Cardiac atrium fibroblast (primary cell): ENCODE results near the gene GOLGA8M. TPM values are rescaled to one million over a fixed set of nuclear protein-coding genes. Genes with fewer than 3 reads are reported as not detected.

ENCODE experiments used
- total RNA-seq: library from RNA; depleted of rRNA; stranded (reverse); fragments of >200 nt; gene quantifications from 2 replicates; pipeline ENCODE4 v1.2.3, GENCODE V29; 2015

Gene GOLGA8M, protein sequence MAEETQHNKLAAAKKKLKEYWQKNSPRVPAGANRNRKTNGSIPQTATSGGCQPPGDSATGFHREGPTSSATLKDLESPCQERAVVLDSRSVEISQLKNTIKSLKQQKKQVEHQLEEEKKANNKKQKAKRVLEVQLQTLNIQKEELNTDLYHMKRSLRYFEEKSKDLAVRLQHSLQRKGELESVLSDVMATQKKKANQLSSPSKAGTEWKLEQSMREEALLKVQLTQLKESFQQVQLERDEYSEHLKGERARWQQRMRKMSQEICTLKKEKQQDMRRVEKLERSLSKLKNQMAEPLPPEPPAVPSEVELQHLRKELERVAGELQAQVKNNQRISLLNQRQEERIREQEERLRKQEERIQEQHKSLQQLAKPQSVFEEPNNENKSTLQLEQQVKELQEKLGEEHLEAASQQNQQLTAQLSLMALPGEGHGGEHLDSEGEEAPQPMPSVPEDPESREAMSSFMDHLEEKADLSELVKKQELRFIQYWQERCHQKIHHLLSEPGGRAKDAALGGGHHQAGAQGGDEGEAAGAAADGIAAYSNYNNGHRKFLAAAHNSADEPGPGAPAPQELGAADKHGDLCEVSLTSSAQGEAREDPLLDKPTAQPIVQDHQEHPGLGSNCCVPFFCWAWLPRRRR
- 0.18 TPM in 1 of 2 replicates, not detected in the other for total RNA-seq

DNA sequence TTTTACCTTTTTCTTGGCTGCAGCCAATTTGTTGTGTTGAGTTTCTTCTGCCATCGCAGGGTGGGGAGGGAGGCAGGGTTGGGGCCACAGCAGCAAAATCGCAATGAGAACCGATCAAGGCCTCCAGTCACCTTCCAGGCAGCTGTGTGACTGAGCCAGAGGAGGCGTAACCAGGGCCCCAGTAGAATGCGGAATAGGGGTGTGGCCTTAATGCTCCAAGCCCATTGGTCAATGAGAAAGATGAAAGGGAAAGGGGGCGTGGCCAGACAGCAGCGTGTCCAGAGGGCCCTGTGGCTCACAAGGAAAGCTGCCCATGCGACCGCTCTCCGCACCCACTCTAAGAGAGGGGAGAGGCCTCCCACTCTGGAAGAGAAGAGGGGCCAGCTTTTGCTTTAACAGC lies at the start of gene GOLGA8M:
Gene GOLGA8M (minus strand): TSS at position 152 of the 400 bp plus-strand sequence. CDS start 98 bp downstream, at position 54.

Other genes starting within 250 kb of the GOLGA8M start
- not detected in 2 replicates for gene GOLGA8G, start 179.4 kb downstream of the GOLGA8M start, total RNA-seq
- not detected in 2 replicates for gene GOLGA6L25, start 158.9 kb downstream of the GOLGA8M start, total RNA-seq
- not detected in 2 replicates for gene GOLGA6L7, start 136.2 kb upstream of the GOLGA8M start, total RNA-seq
- 11.0 and 14.1 TPM in 2 replicates for gene APBA2, start 173.6 kb upstream of the GOLGA8M start, total RNA-seq